ENCODE measurements around the gene PTPRJ. TPM values are rescaled to one million over a fixed set of nuclear protein-coding genes. Genes with fewer than 3 reads are reported as not detected.

Gene PTPRJ
- total and polyA plus RNA-seq, 2 of the 4 experiments (the other 2 are of a cell fraction) = 5.6 to 14.9 TPM

- Histone ChIP-seq H4K20me1 (ENCODE audit: insufficient read depth, low read length) (no peaks in the 10 kb centered on the region), H3K9me3 (ENCODE audit: control insufficient read depth, insufficient read depth, low read length) (no peaks in the 10 kb centered on the region), H3K9ac (ENCODE audit: low read depth, low read length) (no peak within 1 kb of the TSS), H3K27ac (ENCODE audit: insufficient read depth, low read length) (no peak within 1 kb of the TSS), H3K4me3 (ENCODE audit: insufficient read depth, low read depth, low read length) (no peak within 1 kb of the TSS), H3K56ac (ENCODE audit: extremely low read depth, insufficient read depth, low read length) (no peak within 1 kb of the TSS), H2AK5ac (ENCODE audit: low read depth, low read length) (no peak within 1 kb of the TSS), H3K4ac (ENCODE audit: low read depth, low read length) (no peak within 1 kb of the TSS), H2AK9ac (replicated peaks; ENCODE audit: low read depth, low read length, poor library complexity) (no peak within 1 kb of the TSS), H3K36me3 (ENCODE audit: control insufficient read depth, insufficient read depth, low read length) (no peaks in the 10 kb centered on the region), H2BK15ac (ENCODE audit: low read depth, low read length) (no peak within 1 kb of the TSS), H2BK20ac (ENCODE audit: low read depth, low read length) (no peak within 1 kb of the TSS), H2BK5ac (ENCODE audit: low read depth, low read length, poor library complexity, severe bottlenecking) (no peak within 1 kb of the TSS), H3K27me3 (ENCODE audit: control insufficient read depth, insufficient read depth, low read length) (no peaks in the 10 kb centered on the region; the same call in 1 of the 2 replicates), H3K4me2 (ENCODE audit: low read depth, low read length) (no peak within 1 kb of the TSS), H2AFZ (replicated peaks; ENCODE audit: low read length, poor library complexity) (no peak within 1 kb of the TSS), H3K23ac (ENCODE audit: low read depth, low read length) (no peak within 1 kb of the TSS), H3K9me1 (ENCODE audit: insufficient read depth, low read length) (no peaks in the 10 kb centered on the region), H4K8ac (ENCODE audit: low read depth in 2 of 2, low read length in 2 of 2) (no peak within 1 kb of the TSS), H3K4me1 (ENCODE audit: control insufficient read depth, insufficient read depth, low read length) (no peaks in the 10 kb centered on the region), H3K14ac (replicated peaks; ENCODE audit: low read depth, low read length) (no peak within 1 kb of the TSS), H4K5ac (ENCODE audit: low read depth, low read length) (no peak within 1 kb of the TSS), H4K91ac (ENCODE audit: insufficient read depth, low read depth, low read length) (no peak within 1 kb of the TSS), H2BK120ac (ENCODE audit: low read depth, low read length) (no peak within 1 kb of the TSS), H3K18ac (ENCODE audit: low read depth, low read length) (no peak within 1 kb of the TSS), H3K79me1 (ENCODE audit: low read depth in 1 of 2, low read length in 2 of 2) (no peaks in the 10 kb centered on the region)
- DNase-seq (no peak), ATAC-seq (ENCODE audit: low read depth) (no peak)
- no peak for TF ChIP-seq MAFK (IDR thresholded peaks at IDR 0.05; ENCODE audit: low read depth, low read length)
- no peak for TF ChIP-seq FOS (IDR thresholded peaks at IDR 0.05; ENCODE audit: low read depth, low read length)
- no peak for TF ChIP-seq POLR2A (IDR thresholded peaks at IDR 0.05; ENCODE audit: low read depth, low read length)
- no peak for TF ChIP-seq BHLHE40 (IDR thresholded peaks at IDR 0.05; ENCODE audit: low read depth, low read length)
- TF ChIP-seq CEBPB (IDR thresholded peaks at IDR 0.05; ENCODE audit: low read depth, low read length) = no peak
- ChIA-PET POLR2A (ENCODE audit: unreplicated experiment) (no interaction called here), CTCF (no interaction called here)
- in situ Hi-C loops (cut with MboI; ENCODE audit: low sequenced_read_pairs) (no loop called here), intact Hi-C loops (cut with micrococcal nuclease) (no loop called here), dilution Hi-C loops (cut with HindIII; ENCODE audit: low sequenced_read_pairs, unreplicated experiment) (no loop called here)
- no CpG with 5 or more reads among the region's 2 CpGs for WGBS, 2 experiments (ENCODE audit: extremely low coverage in 2 of 2, insufficient read length in 1 of 2)
- no TSS peak for BruUV-seq (replicated peaks)
These were observed 236.2 kb downstream of the PTPRJ start, which contains the start of gene OR4B1 for GRCh38 chr11:48216510-48216909. TSS of gene OR4B1 (plus strand) at chr11:48216810. CDS start at chr11:48216810, 0 bp downstream.

Small RNA genes lying within 50 kb of the gene (microRNA-seq; reads per million reads assigned to microRNA genes)
- gene MIR3161 (ENCODE audit: insufficient read depth in 1 of 2, insufficient read length in 1 of 2, unreplicated experiment in 1 of 2) = 0 reads per million in 2 experiments

Small RNA genes lying within 50 kb of the gene (small RNA-seq; reads per million reads assigned to genes)
- gene MIR3161 = 0 reads per million in 5 experiments

Other genes with a start within 250 kb of the PTPRJ start
- gene FNBP4, start 213.2 kb upstream of the PTPRJ start, total RNA-seq (2012; rRNA removed) = 22.9 and 31.9 TPM in 2 replicates
- 70.5 and 78.4 TPM in 2 replicates for gene FNBP4, start 213.2 kb upstream of the PTPRJ start, polyA plus RNA-seq (2012; rRNA removed)
- 33.9 and 35.0 TPM in 2 replicates for gene NUP160, start 132.2 kb upstream of the PTPRJ start, total RNA-seq (2012; rRNA removed)
- gene NUP160, start 132.2 kb upstream of the PTPRJ start, polyA plus RNA-seq (2012; rRNA removed) = 11.2 and 12.5 TPM in 2 replicates
- not detected in 2 replicates for gene OR4B1, start 236.3 kb downstream of the PTPRJ start, total RNA-seq (2012; rRNA removed)
- gene OR4B1, start 236.3 kb downstream of the PTPRJ start, polyA plus RNA-seq (2012; rRNA removed) = not detected in 2 replicates